GM18951 (cell line): Measurements from ENCODE around the gene P2RX4.

Experiments used
- POLR2A ChIP-seq: IDR thresholded peaks from 4 replicates; pipeline ENCODE4 v1.6.1; 2011; ENCODE audit warnings: mild to moderate bottlenecking; ENCODE audit not compliant: insufficient read length, insufficient read depth; ENCODE audit errors: extremely low read depth
- in situ Hi-C: fragments of 300-500 bp; cut with MboI; formaldehyde crosslinking; loops from one replicate; pipeline ENCODE4 v1.12.0; 2022; ENCODE audit warnings: low sequenced_read_pairs, mixed read lengths, inconsistent platforms; ENCODE audit not compliant: unreplicated experiment

The P2RX4 gene

GRCh38 chr12:121233628-121234020 lies 23.7 kb downstream of the P2RX4 start:
- TF ChIP-seq POLR2A, result no peak
- in situ Hi-C loops, result no loop called here

DNA sequence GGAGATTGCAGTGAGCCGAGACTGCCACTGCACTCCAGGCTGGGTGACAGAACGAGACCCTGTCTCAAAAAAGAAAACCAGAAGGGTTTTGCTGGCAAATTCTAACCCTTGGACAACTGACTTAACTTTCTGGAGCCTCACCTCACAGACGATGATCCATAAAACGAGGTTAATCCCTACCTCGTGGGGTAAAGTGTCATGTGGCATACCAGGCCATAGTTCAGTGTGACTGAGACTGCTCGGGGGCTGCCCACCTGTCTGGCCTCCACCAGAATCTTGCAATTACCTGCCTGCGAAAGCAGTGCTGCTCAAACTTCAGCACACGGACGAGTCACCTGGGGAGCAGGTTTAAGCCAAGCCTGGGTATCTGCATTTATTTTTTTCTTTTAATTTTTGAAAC lies 26.8 kb downstream of the P2RX4 start:
- no peak for TF ChIP-seq POLR2A
- in situ Hi-C loops, result no loop called here

GRCh38 chr12:121237415-121237814 lies 27.5 kb downstream of the P2RX4 start:
- no peak for TF ChIP-seq POLR2A
- in situ Hi-C loops, result no loop called here

- no peak for TF ChIP-seq POLR2A
- in situ Hi-C loops, result no loop called here
These were observed 28.2 kb downstream of the P2RX4 start for GRCh38 chr12:121238086-121238485.

DNA sequence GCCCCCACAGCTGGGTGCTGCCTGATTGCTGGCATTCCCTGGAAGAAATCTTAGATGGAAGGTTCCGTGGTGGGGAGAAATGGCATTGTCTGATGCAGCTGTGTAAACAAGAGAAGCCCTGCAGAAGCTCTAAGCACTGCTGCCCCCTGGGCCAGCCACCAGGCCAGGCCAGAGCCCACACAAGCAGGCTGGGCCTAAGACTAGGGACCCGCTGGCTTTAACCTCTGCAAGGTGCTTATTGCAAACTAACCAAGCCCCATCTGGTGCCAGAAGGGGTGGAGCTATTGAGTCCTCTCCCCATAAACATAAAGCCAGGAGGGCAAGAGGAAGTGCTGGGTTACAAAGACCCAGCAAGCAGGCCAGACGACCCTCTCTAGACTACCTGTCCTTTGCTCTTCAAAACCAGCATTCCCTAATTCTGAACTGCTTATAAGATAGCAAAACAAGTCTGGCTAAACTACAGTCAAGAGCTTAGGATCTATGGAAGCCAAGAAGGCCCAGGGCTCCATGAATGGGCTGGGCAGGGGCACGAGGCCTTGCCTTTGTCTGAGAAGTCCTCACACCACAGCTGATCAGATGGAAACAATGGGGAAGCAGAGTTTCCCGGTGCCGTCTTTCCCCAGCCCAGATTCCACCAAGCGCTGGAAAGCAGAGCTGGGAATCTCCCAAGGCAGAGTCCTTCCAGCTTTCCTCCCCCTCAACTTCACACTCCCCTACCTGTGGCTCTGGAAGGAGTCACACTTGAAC lies 28.8 kb downstream of the P2RX4 start:
- TF ChIP-seq POLR2A, result no peak
- in situ Hi-C loops, result no loop called here

- in situ Hi-C loops, result no loop called here
- TF ChIP-seq POLR2A, result no peak
These were observed 29.6 kb downstream of the P2RX4 start for GRCh38 chr12:121239351-121240061.

DNA sequence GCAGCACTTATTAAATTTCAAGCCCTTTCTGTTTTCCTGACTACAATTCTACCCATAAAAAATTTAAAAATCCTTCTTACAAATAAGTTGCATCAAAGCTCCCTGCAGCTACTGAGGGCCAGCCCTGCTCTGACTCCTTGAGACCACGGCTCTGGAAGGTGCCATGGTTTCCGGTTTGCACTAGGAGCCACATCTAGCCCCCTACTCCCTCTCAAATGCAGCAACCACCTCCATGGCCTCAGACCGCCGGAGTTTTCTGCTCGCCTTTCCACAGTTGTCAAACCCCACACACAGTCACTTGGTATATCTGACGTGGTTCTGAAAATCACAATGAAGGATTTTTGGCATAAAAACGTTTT lies 30.1 kb downstream of the P2RX4 start:
- in situ Hi-C loops, result no loop called here
- TF ChIP-seq POLR2A, result no peak

GRCh38 chr12:121240484-121241101 lies 30.7 kb downstream of the P2RX4 start:
- in situ Hi-C loops, result no loop called here
- TF ChIP-seq POLR2A, result no peak

DNA sequence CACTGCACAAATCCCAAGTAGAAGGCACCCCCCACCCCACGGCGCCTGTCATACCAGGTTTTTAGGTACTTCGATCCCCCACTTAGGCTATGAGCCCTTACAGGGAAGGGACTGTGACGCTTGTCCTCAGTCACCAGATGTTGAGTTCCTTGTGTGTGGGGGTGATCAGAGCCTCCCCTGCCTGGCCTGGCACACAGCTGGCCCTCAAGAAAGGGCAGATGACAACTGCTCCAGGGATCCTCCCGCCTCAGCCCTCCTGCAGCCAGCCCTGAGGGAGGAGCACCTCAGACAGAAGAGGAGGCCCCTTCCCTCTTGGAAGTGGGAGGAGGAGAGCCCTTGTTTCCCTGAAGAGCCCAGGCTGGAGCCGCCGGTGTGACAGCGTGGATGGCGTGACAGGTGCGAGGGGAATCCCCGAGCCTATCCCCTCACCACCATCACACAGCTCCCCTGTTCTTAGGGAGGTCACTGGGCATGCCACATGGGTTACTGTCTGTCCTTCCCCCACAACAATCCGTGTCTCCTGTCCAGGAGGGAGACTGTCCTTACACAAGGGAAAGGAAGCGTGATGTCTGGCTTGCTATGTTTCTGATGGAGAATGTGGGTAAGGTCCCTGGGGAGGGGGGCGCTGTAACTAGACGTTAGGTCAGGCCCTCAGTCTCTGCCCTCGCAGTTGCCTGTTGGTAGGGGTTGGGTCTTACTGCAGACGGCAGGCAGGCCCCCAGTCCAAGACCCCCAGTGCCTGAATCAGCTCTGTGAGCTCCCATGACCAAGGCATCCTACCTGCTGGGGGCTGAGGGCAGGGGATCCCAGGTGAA lies 31.4 kb downstream of the P2RX4 start:
- in situ Hi-C loops, result no loop called here
- TF ChIP-seq POLR2A, result no peak

GRCh38 chr12:121245031-121245430 lies 35.1 kb downstream of the P2RX4 start:
- in situ Hi-C loops, result no loop called here
- no peak for TF ChIP-seq POLR2A

- in situ Hi-C loops, result no loop called here
- TF ChIP-seq POLR2A, result no peak
These were observed 36.0 kb downstream of the P2RX4 start for GRCh38 chr12:121245951-121246350.

DNA sequence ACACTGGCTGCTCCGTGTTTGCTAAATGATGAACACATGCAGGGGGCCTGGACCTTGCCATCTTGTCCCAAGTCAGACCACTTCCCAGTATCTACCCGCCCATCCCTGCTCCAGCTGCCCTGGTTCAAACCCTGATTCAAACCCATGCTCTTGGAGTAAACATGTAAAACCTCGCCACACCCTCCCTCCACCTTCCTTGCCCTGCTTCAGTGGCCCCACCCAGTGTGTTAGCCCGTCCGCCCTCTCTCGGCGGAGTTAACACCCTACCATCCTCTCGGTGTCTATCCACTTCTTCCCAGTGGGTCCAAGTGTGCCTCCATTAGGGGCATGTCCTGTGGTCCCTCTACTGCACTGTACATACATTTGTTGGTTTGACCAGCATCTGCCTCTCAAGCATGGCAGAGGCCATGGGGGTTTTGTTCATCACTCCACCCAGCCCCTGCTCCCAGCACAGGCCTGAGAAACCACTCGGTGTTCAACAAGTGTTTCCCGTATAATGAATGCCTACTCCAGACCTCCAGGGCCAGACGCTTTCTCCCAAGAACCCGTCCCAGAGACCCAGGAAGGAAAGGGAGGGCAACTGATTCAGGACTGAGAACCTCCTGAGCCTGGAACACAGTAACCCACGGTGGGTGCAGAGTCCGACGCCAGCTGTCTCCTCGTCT lies 37.1 kb downstream of the P2RX4 start:
- no peak for TF ChIP-seq POLR2A
- in situ Hi-C loops, result no loop called here

DNA sequence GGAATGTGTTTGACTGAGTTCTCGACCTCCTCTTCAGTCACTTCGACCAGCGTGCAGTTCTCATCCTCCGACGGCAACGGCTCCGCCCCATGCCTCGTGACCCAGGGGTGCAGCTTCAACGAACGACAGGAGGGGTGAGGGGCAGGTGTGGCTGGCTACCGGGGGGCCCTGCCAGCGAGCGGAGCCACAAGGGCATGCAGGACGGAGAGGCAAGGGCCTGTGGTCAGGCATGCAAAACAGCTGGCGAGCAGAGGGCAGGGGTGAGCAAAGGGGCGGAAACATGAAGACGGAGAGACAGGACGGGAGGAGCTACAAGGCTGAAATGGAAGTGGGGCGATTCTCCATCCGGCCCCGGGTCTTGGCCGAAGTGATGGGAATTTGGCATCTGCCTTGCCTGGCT lies 38.7 kb downstream of the P2RX4 start:
- in situ Hi-C loops, result no loop called here
- TF ChIP-seq POLR2A, result no peak
